Peyer's patch (tissue), 4 donors: ENCODE data around the gene MED8.

Source experiments
- CTCF ChIP-seq, 6 experiments: fragments of 450-650 bp in 4 of 6; fragments of 200-600 bp in 2 of 6; sonication (generic) in 1 of 6; IDR thresholded peaks; one replicate each; pipeline ENCODE4 v1.5.1; 2017 to 2019; ENCODE audit warnings: antibody characterized with exemption in 6 of 6, mild to moderate bottlenecking in 3 of 6, moderate library complexity in 1 of 6
- POLR2A ChIP-seq, 2 donors: fragments of 450-650 bp; IDR thresholded peaks; one replicate each; pipeline ENCODE4 v1.5.1; 2017; ENCODE audit warnings: antibody characterized with exemption in 2 of 2, mild to moderate bottlenecking in 2 of 2, moderate library complexity in 2 of 2

DNA sequence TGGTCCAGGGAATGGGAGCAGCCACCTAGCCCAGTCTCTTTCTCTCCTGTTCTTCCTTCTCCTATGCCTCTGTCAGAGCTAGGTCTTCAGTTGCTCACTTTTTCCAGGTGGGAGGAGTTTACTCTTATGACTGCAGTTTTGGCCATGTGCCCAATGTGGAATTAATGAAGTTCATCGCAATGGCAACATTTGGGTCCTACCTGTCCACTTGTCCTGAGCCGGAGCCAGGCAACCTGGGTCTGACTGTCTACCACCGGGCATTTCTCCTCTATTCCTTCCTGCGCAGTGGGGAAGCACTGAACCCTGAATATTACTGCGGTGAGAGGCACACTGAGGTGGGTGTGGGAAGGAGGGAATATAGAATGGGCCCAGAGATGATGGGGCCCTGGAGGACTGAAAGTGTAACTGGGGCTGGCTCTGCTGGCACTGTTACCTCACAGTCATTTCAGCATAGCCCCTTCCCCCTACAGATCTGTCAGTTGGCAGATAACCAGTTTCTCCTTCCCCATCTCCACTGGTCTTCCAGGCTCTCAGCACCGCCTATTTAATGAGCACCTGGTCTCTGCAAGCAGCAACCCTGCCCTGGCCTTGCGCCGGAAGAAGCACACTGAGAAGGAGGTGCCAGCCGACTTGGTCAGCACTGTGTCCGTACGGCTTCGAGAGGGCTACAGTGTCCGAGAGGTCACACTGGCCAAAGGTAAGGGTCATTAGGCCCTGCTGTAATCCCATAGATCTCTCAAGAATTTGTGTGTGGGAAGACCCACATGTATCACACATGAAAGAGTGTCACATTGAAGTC, 30.2 kb upstream of the MED8 start:
- TF ChIP-seq CTCF (IDR thresholded peaks at IDR 0.05) (no peak), POLR2A (IDR thresholded peaks at IDR 0.05) (no peak)
